GM10248 (cell line): ENCODE results near the gene TMEM132C.

ENCODE experiments used
- CTCF ChIA-PET: fragments of 300-600 bp; sonication (Branson Sonifier 250); formaldehyde crosslinking; extraction: SDS; loops from one replicate; lab custom pipeline; 2021; ENCODE audit warnings: antibody characterized with exemption; lab: Yijun Ruan, JAX
- POLR2A ChIA-PET: fragments of 350-650 bp; sonication (Branson Sonifier 250); formaldehyde crosslinking; extraction: SDS; loops from one replicate; lab custom pipeline; 2020; ENCODE audit warnings: antibody characterized with exemption; lab: Yijun Ruan, JAX
- DNase-seq: peaks from one replicate; pipeline ENCODE4 v3.0.0; 2012; ENCODE audit errors: extremely low spot score
- TF ChIP-seq, protein P1 (sequence below): IDR thresholded peaks from 2 replicates; pipeline ENCODE4 v1.5.1; 2012; ENCODE audit warnings: mild to moderate bottlenecking, low read depth; ENCODE audit errors: extremely low read depth, missing control alignments, control extremely low read depth

Gene TMEM132C

DNA sequence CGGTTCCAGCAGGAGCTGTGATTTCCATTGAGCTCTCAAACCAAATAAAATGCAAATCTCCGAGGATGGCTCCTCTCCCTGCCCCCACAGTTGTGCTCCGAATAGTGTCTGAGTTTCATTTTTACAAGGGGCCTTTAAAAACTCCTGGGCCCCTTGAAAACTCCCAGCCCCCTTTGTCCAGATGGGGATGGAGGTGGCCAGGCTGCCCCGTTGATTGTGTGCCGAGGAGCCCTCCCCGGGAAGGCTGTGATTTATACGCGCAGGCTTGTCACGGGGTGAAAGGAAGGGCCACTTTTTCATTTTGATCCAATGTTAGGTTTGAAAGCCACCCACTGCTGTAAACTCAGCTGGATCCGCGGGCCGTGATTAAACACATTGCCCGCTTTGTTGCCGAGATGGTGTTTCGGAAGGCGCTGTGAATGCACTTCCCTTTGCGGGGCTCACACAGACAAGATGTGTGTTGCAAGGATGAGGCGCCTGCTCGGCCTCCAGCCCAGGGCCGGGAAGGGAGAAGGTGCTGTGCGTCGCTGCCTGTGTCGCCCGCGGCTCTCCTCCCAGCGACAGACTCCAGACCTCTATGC lies 98.8 kb downstream of the TMEM132C start:
- DNase-seq, result no peak
- ChIA-PET POLR2A (no interaction called here), CTCF (interaction anchor here (2.1 kb wide), 1 partner anchor 62 kb away, joined by 5 read pairs; no protein-coding TSS in a partner anchor)
- TF ChIP-seq, protein P1, sequence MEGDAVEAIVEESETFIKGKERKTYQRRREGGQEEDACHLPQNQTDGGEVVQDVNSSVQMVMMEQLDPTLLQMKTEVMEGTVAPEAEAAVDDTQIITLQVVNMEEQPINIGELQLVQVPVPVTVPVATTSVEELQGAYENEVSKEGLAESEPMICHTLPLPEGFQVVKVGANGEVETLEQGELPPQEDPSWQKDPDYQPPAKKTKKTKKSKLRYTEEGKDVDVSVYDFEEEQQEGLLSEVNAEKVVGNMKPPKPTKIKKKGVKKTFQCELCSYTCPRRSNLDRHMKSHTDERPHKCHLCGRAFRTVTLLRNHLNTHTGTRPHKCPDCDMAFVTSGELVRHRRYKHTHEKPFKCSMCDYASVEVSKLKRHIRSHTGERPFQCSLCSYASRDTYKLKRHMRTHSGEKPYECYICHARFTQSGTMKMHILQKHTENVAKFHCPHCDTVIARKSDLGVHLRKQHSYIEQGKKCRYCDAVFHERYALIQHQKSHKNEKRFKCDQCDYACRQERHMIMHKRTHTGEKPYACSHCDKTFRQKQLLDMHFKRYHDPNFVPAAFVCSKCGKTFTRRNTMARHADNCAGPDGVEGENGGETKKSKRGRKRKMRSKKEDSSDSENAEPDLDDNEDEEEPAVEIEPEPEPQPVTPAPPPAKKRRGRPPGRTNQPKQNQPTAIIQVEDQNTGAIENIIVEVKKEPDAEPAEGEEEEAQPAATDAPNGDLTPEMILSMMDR, result no peak

DNA sequence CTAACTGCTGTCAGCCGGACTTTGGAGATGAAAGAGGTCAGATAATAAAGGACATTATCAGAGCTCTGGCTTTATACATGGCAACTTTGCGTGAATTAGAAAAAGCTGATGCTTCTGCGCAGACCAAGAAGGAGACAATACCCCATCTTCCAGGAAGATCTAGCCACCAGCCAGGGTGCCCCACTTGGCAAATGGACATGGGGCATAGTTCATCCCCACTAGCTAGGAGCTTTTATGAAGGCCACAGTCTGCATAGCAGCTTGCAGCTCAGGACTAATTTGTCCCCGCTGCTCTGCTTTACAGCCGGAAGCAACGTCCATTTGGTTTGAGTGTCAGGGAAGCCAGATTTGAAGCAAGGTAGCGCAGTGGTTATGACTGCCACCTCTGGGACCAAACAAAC lies 101.0 kb downstream of the TMEM132C start:
- DNase-seq, result no peak
- CTCF ChIA-PET, result interaction anchor here (1.0 kb wide), 1 partner anchor 20 kb away, joined by 3 read pairs; no protein-coding TSS in a partner anchor
- POLR2A ChIA-PET, result no interaction called here
- TF ChIP-seq, protein P1, result no peak

DNA sequence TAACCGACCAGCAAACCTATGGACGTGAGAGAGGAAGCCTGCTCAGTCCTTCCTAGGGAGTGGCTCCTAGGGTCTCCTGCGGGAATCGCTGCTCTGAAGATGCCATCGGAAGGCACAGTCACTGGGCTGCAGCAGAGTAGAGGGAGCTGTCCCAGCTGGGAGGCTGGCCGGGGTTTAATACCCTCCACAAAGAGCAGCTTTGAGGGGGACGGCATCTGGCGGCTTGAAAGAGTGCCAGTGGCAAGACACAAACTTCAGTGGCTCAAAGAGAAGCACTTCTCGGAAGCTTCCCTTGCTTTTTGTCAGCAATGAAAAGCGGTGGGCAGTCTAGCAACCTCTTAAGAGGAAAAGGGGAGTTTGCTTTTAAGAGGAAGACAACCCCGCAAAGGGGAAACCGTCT lies 114.6 kb downstream of the TMEM132C start:
- DNase-seq, result no peak
- POLR2A ChIA-PET, result no interaction called here
- TF ChIP-seq, protein P1, result no peak
- CTCF ChIA-PET, result no interaction called here

DNA sequence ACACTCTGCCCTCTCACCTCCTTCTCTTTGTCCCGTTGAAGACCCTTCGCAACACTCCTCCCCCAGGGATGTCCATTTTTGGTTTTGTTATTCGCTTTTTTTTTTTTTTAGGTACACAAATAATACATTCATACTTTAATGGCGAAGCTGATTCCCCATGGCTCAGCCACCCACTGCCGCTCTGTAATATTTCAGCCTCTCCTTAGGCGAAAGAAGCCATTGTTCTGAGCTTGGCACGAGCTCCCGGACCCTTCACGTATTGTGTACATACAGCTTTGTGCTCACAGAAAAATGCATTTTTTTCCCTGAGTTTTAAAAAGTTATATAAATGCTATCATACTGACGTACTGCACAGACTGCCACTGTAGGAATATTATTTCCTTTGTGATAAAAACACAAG lies 115.0 kb downstream of the TMEM132C start:
- CTCF ChIA-PET, result no interaction called here
- TF ChIP-seq, protein P1, result no peak
- no peak for DNase-seq
- POLR2A ChIA-PET, result no interaction called here

DNA sequence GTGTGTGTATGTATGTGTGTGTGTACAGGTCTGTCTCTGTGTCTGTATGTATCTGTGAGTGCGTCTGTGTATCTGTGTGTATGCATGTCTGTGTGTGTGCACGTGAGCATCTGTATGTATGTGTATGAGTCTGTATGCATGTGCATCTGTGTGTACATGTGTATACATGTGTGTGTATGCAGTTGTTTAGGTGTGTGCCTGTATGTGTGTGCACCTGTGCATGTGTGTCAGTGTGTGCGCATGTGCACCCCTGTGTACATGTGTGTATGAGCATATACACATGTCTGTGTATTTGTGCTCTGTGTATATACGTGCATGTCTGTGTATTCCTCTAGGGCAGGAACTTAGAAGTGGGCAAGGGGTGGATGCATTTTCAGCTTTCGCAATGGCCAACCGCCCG lies 116.0 kb downstream of the TMEM132C start:
- TF ChIP-seq, protein P1, result no peak
- ChIA-PET POLR2A (no interaction called here), CTCF (no interaction called here)
- DNase-seq, result no peak

DNA sequence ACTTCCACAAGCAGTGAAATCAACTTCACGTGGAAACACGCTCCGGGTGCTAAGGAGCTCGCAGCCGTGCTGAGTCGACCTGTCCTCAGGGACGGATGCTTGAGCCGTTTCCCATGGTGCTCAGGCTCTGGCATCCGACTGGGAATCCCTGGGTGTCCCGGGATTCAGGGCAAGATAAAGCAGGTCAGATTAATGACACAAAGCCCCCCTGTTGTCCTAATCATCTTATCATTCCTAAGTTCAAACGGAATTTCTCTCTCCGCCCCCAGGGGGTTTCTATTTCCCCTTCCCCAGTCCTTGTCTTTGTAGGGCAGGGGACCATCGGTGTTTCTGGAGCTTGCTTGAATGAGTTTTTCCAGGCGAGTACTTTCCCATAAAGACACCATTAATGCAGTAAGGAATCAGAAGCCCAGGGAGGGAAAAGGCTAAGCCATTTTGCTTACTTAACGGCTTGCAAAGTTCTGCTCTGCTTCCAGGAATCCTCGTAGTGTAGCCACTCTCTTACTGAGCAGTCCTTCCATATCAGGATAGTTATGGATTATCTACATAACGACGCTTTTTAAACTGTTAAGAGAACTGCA lies 116.5 kb downstream of the TMEM132C start:
- DNase-seq, result no peak
- POLR2A ChIA-PET, result no interaction called here
- TF ChIP-seq, protein P1, result no peak
- CTCF ChIA-PET, result interaction anchor here (1.1 kb wide), 1 partner anchor 124 kb away, joined by 3 read pairs; no protein-coding TSS in a partner anchor

DNA sequence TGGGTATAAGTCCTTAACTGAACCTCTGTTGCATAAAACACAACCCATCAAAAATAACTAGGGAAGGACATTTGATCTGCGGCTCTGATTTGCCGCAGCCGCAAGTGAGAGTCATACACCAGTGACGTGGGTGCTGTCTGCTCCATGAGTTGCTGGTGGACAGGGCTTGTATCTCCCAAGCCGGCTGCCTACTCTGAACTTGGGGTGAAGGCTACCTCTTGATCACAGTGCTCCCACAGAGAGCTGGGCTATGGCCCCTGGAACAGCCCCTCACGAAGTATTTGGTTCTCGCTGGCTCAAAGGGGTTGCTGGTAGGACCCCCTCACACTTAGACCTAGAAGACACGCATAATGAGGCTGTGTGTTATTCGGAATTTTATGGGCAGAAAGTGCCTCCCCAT lies 118.8 kb downstream of the TMEM132C start:
- POLR2A ChIA-PET, result no interaction called here
- no peak for DNase-seq
- TF ChIP-seq, protein P1, result no peak
- CTCF ChIA-PET, result no interaction called here
